GM18873 (cell line): Measurements from ENCODE around the gene PKN3.
"Not testable (repeated sequence)": the region's sequence is repeated elsewhere in the genome, so short reads cannot be mapped to it uniquely, and the experiment has no call there.

ENCODE experiments used
- ATAC-seq: cut with Tn5 transposase; IDR thresholded peaks from one replicate; pipeline ENCODE4 v1.9.1; 2021; ENCODE audit warnings: mild to moderate bottlenecking, moderate library complexity, moderate number of reproducible peaks; ENCODE audit not compliant: unreplicated experiment, low FRiP score

PKN3 gene

DNA sequence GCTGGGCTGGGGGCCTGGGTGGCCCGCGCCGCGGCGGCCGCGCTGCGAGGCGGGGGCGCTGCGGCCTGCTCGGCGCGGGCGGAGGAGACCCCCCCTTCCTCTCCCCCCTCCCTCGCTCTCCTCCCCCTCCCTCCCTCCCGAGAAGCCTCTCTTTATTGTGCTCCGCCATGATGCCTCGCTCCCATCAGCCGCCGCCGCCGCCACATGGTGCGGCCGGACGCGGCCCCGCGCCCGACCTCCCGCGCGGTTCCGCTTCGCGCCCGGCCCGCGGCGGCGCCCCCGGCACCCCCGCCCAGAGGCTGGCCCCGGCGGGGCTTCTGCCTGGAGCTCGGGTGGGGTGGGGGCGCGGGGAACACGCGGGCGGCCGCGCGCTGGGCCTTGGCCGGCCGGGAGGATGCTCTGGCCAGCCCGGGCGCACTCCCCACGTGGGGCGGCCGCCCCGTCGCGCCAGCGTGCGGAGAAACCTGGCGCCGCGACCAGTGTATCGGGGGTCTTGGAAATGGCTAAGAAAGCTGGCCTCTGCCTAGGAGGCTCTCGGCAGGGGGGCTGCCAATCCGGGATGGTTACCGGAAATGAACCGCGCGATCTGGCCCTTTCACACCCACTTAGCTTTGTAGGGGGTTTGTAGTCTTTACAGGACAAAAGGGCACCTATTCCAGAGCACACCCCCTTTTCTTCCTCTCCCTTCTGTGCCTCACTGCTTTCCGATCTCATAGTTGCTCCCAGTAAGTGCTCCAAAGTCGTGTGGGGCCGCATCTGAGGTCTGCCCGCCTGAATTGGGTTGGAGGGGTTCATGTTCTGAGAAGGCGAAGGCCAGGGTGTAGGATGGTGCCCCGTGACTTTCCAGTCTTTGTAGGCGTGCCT lies 12.3 kb upstream of the PKN3 start:
- no peak for ATAC-seq

DNA sequence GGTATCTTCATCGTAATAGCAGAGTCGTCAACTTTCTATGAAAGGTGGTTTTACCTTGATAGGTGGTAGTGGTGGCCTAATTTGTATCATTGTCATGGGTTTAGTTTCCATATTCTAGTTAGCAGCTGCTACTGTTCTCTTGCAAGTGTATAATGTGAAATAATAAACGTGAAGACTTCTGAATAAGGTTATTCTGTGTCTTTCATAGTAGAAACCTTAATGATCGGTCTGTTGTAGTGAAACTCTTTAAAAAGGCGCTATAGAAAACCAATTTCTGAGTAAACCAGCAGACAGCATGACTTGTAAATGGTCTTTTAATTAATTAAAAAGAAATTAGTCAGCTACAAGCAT lies 11.6 kb upstream of the PKN3 start:
- no peak for ATAC-seq

DNA sequence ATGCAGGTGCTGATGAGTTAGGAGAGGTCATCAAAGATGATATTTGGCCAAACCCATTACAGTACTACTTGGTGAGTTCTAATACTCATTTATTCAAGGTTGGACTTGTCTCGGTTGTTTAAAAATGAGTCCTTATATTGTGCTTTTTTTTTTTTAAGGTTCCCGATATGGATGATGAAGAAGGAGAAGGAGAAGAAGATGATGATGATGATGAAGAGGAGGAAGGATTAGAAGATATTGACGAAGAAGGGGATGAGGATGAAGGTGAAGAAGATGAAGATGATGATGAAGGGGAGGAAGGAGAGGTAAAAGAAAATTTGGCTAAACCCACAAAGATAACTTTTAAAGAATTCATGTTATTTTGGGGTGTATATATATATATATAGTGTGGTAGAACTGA lies 8.6 kb upstream of the PKN3 start:
- ATAC-seq: not testable (repeated sequence)

DNA sequence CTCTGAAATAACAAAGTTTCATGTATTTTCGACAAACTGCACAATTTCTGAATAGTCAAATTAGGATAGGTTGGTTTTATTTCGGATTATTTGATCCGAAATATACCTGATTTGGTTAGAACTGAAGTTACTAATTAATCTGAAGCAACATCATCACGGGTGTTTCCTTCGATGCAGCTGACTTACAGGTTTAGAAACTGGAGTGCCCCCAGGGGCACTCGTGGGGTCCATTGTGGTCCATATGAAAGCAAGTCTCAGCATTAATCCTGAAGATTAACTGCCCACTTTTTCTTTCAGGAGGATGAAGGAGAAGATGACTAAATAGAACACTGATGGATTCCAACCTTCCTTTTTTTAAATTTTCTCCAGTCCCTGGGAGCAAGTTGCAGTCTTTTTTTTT lies 8.0 kb upstream of the PKN3 start:
- no peak for ATAC-seq

DNA sequence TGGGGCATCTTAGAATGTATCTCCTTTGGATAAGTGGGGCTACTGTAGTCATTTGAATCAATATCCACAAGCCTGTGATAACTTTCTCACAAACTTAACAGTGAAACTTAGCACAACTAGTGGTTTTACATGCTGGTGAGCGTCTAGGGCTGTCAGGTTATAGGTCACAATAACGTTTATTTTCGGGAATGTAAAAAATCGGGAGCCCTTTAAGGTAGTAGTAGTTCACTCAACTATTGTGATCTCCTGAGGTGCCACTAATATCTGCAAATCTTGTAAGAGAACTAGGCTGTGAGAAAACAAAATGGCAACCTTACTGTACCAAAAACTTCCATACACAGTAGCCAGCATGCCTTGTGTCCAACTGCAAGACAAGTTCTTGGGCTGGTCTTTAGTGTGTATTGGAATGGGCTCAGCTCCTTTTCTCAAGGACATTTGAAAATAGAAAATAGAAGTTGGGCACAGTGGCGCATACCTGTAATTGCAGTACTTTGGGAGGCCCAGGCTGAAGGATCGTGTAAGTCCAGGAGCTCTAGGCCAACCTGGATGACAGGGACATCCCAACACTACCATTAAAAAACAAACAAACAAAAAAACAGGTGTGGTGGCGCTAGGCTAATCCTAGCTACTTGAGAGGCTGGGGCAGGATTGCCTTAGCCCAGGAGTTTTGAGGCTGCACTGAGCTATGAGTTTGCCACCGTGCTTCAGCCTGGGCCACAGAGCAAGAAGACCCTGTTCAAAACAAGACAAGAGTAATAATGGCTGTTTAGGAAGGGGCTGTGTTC lies 5.2 kb upstream of the PKN3 start:
- ATAC-seq: no peak

DNA sequence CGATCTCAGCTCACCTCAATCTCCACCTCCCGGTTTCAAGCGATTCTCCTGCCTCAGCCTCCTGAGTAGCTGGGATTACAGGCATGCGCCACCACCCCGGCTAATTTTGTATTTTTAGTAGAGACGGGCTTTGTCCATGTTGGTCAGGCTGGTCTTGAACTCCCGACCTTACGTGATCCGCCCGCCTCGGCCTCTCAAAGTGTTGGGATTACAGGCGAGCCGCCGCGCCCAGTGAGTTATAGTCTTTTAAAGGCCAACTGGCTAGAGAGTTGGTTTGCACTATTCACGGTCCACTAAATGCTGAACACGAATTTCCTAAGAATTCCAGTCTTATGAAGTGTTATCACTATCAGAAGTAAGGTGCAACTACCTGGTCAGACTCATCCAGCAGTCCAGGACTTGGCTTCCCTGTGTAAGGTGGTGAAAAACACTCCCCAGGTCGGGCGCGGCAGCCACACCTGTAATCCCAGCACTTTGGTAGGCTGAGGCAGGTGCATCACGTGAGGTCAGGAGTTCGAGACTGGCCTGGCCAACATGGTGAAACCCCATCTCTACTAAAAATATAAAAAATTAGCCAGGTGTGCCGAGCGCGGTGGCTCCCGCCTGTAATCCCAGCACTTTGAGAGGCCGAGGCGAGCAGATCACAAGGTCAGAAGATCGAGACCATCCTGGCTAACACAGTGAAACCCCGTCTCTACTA lies 3.1 kb upstream of the PKN3 start:
- not testable (repeated sequence) for ATAC-seq

DNA sequence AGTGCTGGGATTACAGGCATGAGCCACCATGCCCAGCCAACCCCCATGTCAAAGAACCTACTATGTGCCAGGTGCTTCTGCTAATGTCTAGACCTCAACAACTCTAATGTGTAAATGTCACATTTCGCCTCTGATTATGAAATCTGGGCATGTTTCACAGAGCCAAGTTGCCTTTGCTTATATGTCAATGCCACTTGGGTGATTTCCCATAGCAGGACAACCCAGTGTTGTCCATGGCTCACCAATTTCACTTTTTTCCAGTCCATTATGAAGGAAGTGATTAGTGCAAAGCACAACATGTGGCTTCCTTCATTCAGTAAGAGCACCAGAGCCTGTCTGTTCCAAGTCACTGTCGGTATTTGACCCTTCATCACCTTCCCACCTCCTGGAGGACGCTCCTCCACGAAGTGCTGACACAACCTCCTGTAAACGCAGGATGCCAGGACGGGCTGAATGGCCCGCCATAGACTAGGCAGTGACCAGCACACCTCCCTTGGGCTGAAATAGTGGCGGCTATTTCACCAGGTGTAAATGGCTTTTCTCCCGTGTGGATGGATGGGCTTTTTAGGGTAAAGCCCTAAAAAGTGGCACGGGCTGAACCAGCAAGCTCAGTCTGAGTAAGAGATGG lies 962 bp upstream of the PKN3 start:
- ATAC-seq: no peak

DNA sequence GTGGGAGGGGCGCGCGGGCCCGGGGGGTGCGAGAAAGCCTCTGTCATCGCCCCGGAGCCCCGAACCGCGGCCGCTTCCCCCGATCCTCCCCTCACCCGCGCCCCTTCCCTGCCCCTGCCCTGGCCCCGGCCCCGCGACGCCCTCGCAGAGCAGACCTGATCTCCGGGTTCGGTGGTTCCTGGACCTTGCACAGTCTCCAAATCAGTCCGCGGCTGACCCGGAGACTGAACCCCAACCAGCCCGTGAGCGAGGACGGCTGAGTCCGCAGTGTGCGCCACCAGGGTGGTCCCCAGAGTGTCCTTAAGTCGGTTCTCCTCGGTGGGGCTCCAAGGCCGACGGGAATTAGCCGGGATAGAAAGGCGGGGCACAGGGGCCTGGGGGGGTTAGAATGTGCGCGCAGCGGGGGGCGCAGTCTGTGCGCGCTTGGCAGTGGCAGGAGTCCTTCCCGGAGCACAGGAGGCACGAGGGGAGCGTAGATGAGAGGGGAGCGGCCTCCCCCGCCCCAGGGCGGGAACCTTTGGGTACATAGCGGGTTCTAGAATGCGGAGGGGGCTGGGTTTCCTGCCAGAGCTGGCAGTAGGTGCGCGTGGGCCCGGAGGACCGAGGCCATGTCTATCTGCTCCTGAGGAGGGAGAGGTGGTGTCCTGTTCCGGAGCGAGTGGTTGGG lies 779 bp downstream of the PKN3 start:
- ATAC-seq: no peak

DNA sequence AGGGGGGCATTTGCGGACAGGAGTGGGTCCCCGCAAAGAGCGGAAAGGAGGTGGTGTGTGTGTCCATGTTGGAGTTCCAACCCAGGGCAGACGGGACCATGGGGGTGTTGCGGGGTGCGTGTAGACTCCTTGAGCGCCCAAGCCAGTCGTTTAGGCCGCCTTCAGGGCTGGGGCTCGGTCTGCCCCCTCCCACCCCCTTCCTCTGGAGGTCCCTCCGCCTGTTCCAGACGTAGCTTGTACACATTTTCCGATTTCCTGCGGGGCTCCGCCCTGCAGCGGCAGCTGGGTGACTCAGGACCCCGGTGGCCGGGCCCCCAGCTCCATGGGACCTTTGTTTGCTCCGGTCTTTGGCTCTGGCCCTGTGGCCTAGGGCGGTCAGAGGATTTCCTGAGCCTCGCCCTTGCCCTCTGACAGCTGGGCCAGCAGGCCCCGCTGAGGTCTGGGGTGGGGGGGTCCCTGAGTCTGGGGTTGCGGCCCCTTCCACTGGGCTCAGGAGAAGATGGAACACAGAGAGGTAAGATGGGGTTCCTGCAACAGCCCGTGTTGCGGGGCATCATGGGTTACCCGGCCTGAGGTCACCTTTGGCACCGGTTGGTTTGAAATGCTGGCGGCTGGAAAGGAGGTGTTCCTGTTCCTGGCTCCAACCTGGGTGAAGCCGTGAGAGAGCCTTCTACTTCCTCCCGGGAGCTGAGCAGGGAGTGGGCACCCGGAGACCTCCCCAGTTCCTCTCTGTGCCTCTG lies 1.5 kb downstream of the PKN3 start:
- ATAC-seq: no peak

DNA sequence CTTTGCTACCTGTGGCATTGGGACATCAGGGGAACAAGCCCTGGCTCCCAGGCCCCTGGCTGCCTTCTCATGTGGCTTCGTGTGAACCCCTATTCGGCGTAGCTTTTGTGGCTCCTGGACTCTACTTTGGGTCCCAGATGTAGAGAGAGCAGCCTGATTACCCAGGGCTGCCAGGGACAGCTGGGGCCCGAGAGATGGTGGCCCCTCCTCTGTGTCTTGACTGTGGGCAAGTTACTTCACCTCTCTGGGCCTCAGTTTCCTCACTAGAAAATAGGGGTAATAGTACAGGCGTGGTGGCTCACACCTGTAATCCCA lies 2.0 kb downstream of the PKN3 start:
- no peak for ATAC-seq

DNA sequence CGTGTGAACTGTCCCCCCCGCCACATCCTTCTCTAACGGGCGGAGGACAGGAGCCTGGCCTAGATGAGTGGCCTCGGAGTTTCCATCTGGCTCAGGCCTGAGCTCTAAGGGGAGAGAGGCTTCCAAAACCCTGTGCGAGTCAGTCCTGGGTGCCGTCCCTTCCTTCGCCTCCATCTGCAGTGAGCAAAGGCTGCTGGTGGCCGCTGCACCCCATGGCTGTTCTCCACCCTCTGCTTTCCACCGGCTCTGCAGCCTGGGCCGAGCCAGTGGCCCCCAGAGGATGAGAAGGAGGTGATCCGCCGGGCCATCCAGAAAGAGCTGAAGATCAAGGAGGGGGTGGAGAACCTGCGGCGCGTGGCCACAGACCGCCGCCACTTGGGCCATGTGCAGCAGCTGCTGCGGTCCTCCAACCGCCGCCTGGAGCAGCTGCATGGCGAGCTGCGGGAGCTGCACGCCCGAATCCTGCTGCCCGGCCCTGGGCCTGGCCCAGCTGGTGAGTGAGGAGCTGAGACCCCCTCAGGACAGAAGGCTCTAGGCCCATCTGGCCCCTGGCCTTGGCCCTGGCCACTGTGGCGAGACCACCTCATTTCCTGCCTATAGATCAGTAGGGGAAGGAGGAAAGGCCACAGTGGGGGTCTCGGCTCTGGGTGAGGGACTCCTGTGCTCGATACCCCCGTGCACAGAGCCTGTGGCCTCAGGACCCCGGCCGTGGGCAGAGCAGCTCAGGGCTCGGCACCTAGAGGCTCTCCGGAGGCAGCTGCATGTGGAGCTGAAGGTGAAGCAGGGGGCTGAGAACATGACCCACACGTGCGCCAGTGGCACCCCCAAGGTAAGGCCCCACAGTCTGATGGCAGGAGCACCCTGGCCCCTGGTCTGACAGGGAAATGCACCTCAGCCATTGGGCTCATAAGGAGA lies 3.0 kb downstream of the PKN3 start:
- ATAC-seq: no peak

DNA sequence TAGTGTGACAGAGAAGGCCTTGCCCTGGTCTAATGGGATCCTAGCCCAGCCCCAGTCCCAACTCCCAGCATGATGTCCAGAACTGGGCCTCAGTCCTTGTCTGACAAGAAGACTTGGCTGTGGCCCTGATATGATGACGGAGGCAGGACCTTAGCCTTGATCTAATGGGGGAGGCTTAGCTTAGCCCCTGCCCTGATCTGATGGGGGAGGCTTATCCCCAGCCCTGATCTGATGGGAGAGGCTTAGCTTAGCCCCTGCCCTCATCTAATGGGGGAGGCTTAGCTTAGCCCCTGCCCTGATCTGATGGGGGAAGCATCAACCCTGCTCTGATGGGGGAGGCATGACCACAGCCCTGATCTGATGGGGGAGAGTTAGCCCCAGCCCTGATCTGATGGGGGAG lies 3.7 kb downstream of the PKN3 start:
- ATAC-seq: no peak

DNA sequence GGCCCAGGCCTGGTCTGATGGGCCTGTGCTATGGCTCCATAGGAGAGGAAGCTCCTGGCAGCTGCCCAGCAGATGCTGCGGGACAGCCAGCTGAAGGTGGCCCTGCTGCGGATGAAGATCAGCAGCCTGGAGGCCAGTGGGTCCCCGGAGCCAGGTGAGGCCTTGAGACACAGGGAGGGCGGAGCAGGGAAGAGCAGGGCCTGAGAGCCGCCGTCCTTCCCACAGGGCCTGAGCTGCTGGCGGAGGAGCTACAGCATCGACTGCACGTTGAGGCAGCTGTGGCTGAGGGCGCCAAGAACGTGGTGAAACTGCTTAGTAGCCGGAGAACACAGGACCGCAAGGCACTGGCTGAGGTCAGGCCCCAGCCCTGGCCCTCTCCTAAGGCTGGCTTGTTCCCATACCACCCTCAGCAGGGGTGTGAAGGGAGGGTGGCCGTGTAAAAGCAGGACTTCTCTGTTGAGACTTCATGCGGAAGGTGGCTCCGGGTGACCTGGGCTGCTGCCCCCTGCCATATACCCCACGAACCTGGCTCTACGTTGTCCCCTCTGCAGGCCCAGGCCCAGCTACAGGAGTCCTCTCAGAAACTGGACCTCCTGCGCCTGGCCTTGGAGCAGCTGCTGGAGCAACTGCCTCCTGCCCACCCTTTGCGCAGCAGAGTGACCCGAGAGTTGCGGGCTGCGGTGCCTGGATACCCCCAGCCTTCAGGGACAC lies 4.5 kb downstream of the PKN3 start:
- no peak for ATAC-seq

DNA sequence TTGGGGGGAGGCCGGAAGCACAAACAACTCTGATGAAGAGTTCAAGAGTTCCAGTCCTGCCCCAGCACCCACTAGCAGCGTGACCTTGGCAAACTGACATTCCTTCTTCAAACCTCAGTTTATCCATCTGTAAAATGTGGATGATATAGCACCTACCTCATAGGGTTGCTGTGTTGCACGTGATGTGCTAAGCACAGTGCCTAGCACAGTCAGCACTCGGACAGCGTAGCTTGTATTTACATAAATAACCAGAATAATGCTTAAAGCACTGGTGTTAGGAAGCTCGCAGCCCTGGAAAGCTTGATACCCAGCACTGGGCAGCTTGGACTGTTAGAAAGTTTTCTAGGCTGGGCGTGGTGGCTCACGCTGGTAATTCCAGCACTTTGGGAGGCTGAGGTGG lies 5.1 kb downstream of the PKN3 start:
- ATAC-seq: no peak

DNA sequence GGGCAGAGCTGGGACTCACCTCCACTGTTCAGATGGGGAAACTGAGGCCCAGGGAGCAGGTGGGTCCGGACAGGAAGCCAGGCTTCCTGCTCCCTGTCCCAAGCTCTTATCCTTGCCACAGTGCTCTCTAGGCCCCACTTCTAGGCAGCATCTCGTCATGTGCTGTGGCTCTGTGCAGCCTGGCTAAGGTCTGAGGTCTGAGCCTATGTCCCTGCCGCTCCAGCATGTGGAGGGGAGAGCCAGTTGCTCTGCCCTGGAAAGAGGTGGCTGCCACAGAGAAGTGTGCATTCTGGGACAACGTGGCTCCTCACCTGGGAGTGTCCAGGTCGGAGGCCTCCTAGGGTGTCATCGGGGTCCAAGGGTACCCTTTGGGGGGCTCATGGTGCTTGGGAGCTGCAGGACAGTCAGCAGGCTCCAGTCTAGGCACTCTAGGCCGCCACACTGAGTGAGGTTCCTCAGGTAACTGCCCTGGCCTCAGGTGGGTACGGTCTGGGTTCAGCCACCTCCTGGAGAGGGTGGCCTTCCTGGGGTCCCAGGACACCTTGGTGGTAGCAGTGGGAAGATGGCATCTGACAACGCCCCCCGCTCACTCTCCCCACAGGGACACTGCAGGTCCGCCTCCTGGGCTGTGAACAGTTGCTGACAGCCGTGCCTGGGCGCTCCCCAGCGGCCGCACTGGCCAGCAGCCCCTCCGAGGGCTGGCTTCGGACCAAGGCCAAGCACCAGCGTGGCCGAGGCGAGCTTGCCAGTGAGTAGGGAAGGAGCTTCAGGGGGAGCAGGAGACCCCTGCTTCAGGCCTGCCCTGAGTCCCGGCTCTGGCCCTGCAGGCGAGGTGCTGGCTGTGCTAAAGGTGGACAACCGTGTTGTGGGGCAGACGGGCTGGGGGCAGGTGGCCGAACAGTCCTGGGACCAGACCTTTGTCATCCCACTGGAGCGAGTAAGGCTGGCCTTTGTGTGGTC lies 10.4 kb downstream of the PKN3 start:
- ATAC-seq: no peak

DNA sequence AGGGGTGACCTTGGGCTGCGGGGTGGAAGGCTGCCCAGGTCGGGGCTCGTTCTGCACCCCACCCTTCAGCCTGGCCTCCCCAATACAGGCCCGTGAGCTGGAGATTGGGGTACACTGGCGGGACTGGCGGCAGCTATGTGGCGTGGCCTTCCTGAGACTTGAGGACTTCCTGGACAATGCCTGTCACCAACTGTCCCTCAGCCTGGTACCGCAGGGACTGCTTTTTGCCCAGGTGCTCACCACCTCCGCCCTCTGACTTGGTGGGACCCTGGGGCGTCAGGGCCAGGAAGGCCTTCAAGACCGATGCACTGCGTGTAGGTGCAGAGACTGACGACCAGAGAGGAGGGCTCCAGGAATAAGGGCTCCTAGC lies 11.1 kb downstream of the PKN3 start:
- ATAC-seq: no peak

DNA sequence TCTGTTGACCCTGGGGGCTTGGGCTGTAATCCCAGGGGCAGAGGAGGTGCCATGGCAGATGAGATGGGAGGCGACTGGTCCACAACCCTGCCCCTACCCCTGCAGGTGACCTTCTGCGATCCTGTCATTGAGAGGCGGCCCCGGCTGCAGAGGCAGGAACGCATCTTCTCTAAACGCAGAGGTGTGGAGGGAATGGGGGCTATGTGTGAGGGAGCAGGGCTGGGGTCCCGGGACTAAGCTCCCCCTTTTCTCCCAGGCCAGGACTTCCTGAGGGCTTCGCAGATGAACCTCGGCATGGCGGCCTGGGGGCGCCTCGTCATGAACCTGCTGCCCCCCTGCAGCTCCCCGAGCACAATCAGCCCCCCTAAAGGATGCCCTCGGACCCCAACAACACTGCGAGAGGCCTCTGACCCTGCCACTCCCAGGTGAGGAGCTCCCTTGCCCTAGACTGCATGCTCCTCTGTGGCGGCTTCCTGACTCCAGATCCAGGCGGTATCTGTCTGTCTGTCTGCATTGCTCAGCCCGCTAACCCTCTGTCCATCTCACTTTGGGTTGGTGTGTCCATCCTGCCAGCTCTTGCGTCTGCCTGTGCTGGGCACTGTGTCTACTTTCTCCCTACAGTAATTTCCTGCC lies 11.8 kb downstream of the PKN3 start:
- no peak for ATAC-seq
